Hematopoietic multipotent progenitor cell treated with erythropoietin and hydrocortisone succinate and interleukin-3 and kit ligand, for 17 days (in vitro differentiated cells): ENCODE data around the gene EXOC1L.

Source experiments
- DNase-seq: peaks from one replicate; pipeline ENCODE4 v3.0.0-alpha.2; 2015; ENCODE audit warnings: low spot score

EXOC1L gene, protein sequence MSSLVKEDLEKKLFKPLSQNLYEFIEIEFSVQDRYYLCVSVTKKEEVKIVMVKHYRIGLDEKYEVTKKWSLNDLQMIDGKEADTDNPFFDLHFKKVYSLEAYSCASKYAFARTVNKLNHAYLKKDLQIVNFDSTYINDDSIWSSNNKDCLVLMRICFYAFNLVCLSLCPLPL

GRCh38 chr4:55819634-55820033, at the start of gene EXOC1L:
Gene EXOC1L, plus strand, starts transcription at chr4:55819790. Its CDS starts 237 bp downstream, at chr4:55820027.
- DNase-seq, result no peak

GRCh38 chr4:55770662-55771061, 48.9 kb upstream of the EXOC1L start:
- no peak for DNase-seq

GRCh38 chr4:55781341-55781740, 38.2 kb upstream of the EXOC1L start:
- DNase-seq, result no peak

GRCh38 chr4:55781812-55782211, 37.8 kb upstream of the EXOC1L start:
- no peak for DNase-seq

DNA sequence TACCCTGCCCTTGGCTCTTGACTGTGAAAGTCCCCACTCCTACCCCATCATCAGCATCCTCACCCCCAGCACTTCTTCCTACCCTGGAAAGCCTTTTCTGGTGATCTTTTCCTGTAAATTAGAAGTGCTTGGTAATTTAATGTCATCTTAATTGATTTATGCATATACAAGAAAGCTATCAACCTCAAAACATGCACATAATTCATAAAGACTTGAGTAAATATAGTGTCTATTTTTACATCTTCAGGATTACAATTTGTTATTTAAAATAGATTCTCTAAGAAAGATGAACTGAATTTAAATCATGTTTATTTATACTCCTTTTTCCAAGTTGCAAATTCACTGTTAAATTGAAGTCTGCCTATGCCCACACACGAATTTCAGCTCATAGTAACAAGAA, 36.0 kb upstream of the EXOC1L start:
- DNase-seq, result no peak

DNA sequence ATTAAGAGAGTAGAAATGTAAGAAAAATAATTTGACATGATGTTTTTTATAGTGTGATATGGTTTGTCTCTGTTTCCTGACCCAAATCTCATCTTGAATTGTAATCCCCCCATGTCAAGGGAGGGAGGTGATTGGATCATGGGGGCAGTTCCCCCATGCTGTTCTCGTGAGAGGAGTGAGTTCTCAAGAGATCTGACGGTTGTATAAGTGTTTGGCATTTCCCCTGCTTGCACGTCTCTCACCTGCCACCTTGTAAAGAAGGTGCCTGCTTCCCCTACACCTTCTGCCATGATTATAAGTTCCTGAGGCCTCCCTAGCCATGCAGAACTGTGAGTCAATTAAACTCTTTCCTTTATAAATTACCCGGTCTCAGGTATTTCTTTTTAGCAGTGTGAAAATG, 34.8 kb upstream of the EXOC1L start:
- DNase-seq, result no peak

DNA sequence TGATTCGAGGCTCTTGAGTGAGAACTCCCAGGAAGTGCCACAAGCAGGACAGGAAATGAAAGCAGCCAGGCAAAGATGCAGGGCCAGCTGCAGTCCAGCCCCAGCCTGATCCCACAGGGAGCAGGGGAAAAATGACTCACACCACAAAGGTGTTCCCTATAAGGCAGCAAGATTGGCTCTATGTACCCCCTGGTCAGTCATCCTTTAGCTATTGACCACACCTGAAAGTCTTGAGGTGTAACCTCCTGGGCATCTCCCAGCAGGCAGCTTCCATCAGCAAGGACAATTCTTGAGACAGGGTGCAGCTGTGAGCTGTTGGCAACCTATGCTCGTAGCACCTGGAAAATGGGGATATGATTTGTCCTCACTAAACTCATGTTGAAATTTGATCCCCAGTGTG, 27.9 kb upstream of the EXOC1L start:
- no peak for DNase-seq

- DNase-seq, result no peak
These were observed 26.1 kb upstream of the EXOC1L start for GRCh38 chr4:55793479-55793878.

DNA sequence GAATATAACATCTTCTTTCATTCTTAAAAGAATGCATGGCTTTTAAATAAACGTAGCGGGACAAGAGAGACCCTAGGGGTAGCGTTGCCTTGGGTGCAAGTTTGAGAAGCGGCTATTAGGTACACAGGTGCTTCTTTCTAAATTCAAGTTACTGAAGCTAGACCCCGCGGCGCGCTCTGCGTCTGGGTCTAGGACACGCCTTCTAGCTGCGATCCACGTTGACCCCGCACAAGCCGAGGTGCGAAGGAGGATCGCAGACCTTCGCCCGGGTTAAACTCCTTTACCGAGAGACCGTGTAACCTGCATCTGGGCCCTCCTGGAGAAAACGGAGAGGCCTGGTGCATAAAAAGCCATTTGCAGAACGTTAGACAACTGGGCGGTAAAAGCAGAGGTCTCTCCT, 25.5 kb upstream of the EXOC1L start:
- no peak for DNase-seq

- no peak for DNase-seq
These were observed 24.2 kb upstream of the EXOC1L start for GRCh38 chr4:55795341-55795740.

DNA sequence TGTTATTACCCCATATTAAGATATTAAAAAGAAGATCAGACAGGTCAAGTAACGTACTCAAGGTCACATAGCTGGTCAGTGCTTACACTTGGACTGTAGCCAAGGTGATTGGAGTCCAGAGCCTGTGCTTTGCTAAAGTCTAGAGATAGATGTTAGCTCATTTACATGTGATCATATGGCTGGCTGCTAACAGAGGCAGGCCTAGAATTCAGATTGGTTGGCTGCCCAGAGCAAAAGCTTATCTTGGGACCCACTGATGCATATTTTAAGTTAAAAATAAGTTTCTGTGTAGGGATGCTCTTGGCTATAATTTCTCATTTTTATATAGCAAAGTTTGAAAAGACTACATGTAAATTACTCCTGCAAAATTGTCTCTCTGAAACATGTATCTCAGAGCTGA, 18.1 kb upstream of the EXOC1L start:
- DNase-seq, result no peak

DNA sequence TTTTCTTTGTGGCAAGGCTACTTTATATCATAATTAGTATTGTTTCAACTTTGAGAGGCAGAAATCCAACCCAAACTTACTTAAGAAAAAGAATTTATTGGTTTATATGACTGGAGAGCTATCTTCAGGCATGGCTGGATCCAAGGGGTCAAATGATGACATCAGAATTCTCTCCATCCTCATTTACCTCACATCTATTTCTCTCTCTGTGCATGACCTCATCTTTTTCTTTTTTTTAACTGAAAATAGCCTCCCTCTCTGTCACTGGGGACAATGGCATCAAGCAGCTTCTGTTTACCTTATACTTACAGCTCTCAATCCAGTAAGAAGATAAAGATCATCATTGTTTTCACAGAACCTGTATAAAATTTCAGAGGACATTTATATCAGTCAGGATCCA, 12.0 kb upstream of the EXOC1L start:
- DNase-seq, result no peak

DNA sequence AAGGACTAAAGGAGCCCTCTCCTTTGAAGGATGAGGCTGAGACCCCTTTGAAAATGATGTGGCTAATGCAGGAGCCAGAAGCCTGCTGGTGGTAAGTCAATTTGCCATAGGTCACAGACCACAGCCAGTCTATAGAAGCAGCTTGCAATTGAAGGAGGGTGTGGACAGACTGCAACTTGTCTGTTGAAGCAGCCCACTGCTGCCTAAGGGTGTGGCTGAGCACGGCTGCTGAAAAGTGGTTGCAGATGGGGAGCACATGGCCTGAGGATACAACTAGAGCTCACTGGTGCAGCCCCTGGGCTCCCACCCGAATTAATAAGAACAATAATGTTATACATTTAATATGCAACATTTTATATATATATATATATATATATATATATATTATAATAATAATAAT, 11.4 kb upstream of the EXOC1L start:
- DNase-seq, result no peak

GRCh38 chr4:55808632-55809031, 11.0 kb upstream of the EXOC1L start:
- DNase-seq, result no peak

DNA sequence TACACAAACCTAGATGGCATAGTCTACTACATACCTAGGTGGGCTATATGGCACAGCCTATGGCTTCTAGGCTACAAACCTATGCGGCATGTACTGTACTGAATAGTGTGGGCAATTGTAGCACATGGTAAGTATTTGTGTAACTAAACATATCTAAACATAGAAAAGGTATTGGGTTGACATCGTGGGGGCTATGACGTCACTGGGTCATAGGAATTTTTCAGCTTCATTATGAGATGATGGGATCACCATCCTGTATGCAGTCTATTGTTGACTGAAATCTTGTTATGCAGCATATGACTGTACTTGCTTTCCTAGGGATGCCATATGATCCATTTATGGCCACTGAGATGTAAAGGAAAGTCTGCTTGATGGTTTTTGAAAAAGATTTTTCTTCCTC, 1.9 kb upstream of the EXOC1L start:
- DNase-seq, result no peak

DNA sequence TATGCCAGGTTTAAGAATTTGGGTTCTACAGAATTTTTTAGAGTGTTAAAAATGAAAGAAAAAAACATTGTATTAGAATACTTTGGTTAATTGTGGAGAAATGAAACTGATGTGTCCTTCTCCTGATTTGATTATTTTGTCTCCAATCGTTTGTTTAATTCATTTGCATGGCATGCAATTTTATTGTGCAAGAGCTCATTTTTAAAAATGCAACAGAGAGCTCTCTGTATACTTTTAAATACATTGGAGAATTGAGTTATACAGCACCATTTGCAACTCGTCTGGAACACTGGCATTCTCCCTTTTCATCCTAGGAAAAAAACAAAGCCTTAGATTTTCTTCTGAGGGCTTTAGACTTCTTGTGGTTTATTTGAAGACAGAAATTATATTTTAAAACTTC, 689 bp downstream of the EXOC1L start:
- no peak for DNase-seq

DNA sequence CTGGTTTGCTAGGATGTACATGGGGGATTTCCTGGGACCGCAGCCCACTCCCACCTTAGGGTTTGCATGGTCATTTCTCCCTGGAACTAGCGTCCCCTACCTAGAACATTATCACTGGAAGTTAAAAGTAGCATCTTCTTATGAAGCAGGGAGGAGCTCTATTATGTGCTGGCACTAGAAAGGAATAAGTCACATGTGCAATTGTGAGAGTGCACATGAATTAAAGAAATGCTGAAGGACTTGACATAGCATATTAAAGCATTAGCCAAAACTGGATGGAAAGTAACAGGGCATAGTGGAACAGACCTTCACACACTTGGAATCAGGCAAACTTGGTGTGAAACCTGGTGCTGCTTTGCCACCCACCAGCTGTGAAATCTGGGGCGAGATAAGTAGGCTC, 2.7 kb downstream of the EXOC1L start:
- no peak for DNase-seq

- no peak for DNase-seq
These were observed 5.3 kb downstream of the EXOC1L start for GRCh38 chr4:55824865-55825264.

DNA sequence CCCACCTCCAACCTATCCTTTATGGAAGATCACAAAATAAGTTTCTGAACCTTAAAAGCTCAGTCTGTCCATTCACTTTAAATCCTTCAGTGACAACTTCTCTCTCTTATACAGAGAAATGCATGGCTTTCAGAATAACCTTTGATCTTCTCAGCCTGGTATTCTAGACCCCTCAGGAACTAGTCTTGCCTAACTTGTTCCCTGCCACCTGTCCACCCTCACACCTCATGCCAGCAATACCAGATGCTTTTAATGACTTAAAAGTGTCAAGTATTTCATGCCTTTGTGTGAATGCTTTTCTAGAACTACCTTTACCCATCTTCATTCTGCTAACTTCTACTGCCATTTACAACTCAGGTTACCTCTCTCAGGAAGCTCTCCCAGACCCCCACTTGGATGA, 7.4 kb downstream of the EXOC1L start:
- DNase-seq, result no peak

DNA sequence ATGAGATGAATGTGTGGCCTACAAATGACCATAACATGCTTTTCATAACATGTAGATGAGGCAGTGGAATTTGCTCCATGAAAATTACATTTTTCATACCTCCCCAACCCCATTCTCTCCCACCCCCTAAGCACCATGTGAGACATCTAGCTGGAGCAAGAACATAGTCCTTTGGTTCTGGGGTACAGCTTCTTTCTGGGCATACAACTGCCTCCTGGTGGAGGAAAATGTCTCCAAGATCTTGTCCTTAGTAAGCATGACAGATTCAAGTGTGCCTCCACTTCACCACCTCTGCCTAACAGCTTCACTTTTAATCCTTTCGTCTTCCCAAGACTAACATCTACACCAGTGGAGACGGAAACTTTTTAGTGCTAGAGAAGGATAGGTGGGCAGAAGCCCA, 8.0 kb downstream of the EXOC1L start:
- DNase-seq, result no peak

- no peak for DNase-seq
These were observed 10.5 kb downstream of the EXOC1L start for GRCh38 chr4:55830048-55830447.

DNA sequence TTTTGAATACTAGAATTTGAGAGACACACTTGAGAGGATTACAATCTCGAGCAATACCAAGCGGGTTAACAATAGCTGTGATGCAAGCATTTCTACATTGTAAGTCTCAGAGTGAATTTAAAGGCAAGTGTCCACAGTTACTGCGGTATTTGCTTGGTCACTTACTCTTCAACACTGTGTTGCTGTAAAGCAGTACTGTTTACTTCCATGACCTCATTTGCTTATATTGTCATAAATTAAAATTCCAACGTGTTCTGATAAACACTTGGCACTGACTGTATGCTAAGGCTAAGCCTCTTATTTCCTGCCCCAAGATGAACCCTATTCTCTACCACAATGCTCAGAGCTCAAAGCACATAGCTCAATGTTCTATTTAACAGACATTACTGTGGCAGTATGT, 11.1 kb downstream of the EXOC1L start:
- DNase-seq, result no peak

DNA sequence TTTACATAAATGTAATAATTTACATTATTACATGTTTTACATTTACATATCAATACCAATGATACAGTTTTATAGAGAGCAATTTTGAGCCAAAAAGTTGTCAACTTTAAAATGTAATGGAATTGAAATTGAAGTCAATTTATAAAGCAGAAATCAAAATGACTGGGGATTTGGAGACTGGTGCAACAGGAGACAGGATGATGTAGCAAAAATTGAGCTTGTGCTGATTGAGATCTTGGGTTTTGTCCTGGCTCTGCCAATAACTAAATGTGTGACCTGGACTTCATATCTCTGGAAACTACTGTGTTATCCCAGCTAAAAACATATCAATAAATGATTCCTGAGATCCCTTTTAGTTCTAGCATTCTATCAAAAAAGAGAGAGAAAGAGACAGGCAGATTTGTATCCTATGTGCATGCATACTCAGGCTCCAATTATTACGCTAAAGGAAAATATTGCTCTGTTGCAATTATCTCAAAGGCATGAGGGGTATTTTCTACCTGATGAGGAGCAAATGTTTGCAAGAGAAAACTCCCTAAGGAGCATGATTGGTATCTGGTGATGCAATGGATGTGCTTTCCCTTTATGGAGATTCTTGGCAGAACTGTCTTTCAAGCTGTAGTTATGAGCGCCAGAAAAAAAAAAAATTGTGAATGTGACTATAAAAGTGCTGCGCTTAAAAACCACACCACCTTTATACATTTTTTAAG, 14.7 kb downstream of the EXOC1L start:
- DNase-seq, result no peak

GRCh38 chr4:55837903-55838302, 18.3 kb downstream of the EXOC1L start:
- DNase-seq, result no peak
